ENCODE measurements around the gene PPP1R3F. TPM values are rescaled to one million over a fixed set of nuclear protein-coding genes. Genes with fewer than 3 reads are reported as not detected.
"Not testable (repeated sequence)": the region's sequence is repeated elsewhere in the genome, so short reads cannot be mapped to it uniquely, and the experiment has no call there.

Gene PPP1R3F
- total RNA-seq, 1 donor from 2014 or later = 17.1 TPM

- DNase-seq (ENCODE audit: low spot score in 2 of 2) (no peak), FAIRE-seq (no peak)
These were observed 39.1 kb downstream of the PPP1R3F start for GRCh38 chrX:49308604-49309269.

- DNase-seq (ENCODE audit: low spot score in 2 of 2) (no peak), FAIRE-seq (no peak)
These were observed 39.9 kb downstream of the PPP1R3F start for GRCh38 chrX:49309401-49309981.

DNA sequence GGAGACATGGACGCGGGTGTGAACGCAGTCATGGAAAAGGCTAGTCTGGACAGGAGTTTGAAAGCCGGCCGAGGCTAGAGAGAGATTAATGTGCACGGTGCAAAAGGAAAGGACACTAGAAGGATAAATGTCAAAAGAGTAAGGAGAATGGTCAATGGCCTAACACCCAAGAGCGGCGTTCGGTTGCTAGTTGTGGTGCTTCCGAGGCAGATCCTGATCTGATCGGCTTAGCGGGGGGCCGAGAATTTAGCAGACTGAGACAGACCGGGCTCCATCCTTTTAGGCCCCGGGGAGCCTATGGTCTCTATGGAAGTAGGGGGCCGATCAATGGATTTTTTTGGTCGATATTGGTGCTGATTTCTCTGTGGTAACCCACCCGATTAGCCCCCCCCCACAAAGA lies 40.8 kb downstream of the PPP1R3F start:
- FAIRE-seq = no peak

GRCh38 chrX:49312176-49312575 lies 42.6 kb downstream of the PPP1R3F start:
- no peak for DNase-seq (ENCODE audit: low spot score in 2 of 2)
- FAIRE-seq = no peak

More for the DNA sequence above, 40.8 kb downstream of the PPP1R3F start:
- no peak for DNase-seq (ENCODE audit: low spot score in 2 of 2)

DNA sequence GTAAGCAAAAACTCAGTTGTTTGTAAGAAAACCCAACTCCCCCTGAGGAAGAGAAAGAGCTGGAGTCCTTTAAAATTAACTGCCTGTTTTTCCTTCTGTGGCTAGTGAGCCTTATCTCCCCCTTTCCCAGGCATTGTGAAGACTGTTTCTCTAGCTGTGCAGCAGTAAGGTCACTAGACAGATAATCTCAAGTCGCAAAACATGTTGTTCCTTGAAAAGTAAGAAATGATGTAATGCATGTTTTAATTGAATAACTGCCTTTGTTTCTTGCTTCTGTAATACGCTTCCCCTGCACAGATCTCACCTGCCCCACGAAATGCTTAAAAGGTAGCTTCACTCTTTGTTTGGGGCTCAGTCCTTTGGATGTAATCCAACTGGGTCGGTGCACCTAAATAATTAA lies 46.5 kb downstream of the PPP1R3F start:
- FAIRE-seq = no peak
- no peak for DNase-seq (ENCODE audit: low spot score in 2 of 2)

DNA sequence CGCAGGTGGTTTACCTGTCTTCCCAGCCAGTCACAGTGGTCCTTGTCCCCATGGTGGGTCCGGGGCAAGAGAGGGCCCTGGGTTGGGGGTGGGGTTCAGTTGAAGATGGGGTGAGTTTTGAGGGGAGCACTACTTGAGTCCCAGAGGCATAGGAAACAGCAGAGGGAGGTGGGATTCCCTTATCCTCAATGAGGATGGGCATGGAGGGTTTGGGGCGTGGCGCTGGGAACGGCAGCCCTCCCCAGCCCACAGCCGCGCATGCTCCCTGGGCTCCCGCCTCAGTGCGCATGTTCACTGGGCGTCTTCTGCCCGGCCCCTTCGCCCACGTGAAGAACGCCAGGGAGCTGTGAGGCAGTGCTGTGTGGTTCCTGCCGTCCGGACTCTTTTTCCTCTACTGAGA lies 52.1 kb downstream of the PPP1R3F start, which contains the start of gene GAGE12J:
Gene GAGE12J, plus strand, starts transcription at position 301 of the 400 bp plus-strand sequence. CDS start 1,157 bp downstream, outside the sequence.
- not testable (repeated sequence) for FAIRE-seq; DNase-seq (ENCODE audit: low spot score in 2 of 2)

DNA sequence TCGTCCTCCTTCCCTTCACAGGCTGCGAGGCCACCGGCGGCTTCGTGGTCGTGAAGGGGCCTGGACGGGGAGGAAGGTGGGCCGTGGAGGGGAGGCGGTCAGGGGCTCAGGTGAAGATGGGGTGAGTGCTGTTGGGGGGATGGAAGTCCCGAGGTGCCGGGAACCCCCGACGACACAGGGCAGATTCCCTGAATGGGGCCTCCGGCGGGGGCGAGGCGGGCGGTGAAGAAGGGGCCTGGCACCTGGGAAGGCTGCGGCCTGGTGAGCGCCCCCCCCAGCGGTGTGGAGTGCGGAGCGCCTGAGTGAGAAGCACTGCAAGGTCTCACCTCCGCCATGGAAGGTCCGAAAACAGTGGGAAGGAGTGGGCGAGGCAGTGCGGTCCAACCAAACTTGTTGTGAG lies 52.7 kb downstream of the PPP1R3F start:
- not testable (repeated sequence) for DNase-seq (ENCODE audit: low spot score in 2 of 2); FAIRE-seq

DNA sequence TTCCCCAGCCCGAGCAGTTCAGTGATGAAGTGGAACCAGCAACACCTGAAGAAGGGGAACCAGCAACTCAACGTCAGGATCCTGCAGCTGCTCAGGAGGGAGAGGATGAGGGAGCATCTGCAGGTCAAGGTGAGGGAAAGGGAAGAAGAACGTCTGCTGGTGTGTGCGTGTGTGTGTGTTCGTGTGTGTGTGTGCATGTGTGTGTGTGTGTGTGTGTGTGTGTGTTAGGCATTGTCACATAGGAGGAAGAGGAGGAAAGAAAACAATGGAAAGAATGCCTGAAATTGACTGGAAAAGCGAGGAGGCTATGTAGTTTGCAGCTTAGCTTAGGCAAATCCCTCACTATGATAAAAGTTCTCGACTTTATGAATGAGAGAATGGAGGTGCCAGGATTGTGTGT lies 54.1 kb downstream of the PPP1R3F start:
- FAIRE-seq; DNase-seq (ENCODE audit: low spot score in 2 of 2): not testable (repeated sequence)

DNA sequence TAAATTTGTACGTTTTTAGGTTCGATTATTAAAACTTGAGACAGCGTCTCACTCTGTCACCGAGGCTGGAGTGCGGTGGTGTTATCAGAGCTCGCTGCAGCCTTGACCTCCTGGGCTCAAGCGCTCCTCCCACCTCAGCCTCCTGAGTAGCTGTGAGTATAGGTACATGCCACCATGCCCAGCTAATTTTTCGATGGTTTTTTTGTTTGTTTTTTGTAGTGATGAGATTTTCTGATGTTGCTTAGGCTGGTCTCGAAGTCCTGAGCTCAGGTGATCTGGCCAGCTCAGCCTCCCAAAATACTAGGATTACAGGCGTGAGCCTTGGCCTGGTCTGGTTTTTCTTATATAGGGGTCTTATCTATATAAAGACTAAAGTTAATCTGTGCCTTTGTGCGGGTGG lies 60.8 kb downstream of the PPP1R3F start:
- not testable (repeated sequence) for DNase-seq (ENCODE audit: low spot score in 2 of 2); FAIRE-seq

DNA sequence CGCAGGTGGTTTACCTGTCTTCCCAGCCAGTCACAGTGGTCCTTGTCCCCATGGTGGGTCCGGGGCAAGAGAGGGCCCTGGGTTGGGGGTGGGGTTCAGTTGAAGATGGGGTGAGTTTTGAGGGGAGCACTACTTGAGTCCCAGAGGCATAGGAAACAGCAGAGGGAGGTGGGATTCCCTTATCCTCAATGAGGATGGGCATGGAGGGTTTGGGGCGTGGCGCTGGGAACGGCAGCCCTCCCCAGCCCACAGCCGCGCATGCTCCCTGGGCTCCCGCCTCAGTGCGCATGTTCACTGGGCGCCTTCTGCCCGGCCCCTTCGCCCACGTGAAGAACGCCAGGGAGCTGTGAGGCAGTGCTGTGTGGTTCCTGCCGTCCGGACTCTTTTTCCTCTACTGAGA lies 61.7 kb downstream of the PPP1R3F start, which contains the start of gene GAGE13:
Gene GAGE13, plus strand, starts transcription at position 301 of the 400 bp plus-strand sequence. CDS start 1,156 bp downstream, outside the sequence.
- not testable (repeated sequence) for FAIRE-seq

DNA sequence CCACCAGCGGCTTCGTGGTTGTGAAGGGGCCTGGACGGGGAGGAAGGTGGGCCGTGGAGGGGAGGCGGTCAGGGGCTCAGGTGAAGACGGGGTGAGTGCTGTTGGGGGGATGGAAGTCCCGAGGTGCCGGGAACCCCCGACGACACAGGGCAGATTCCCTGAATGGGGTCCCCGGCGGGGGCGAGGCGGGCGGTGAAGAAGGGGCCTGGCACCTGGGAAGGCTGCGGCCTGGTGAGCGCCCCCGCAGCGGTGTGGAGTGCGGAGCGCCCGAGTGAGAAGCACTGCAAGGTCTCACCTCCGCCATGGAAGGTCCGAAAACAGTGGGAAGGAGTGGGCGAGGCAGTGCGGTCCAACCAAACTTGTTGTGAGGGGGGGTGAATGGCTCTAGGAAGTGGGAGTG lies 62.2 kb downstream of the PPP1R3F start:
- DNase-seq (ENCODE audit: low spot score in 2 of 2); FAIRE-seq: not testable (repeated sequence)

More for the DNA sequence above, 61.7 kb downstream of the PPP1R3F start, which contains the start of gene GAGE13:
- not testable (repeated sequence) for DNase-seq (ENCODE audit: low spot score in 2 of 2)

Other genes with a start within 250 kb of the PPP1R3F start
- gene TFE3, start 226.4 kb upstream of the PPP1R3F start, total RNA-seq = 8.6 TPM
- gene CCDC120, start 210.8 kb upstream of the PPP1R3F start, total RNA-seq = 1.6 TPM
- 6.1 TPM for gene PRAF2, start 195.8 kb upstream of the PPP1R3F start, total RNA-seq
- 24.5 TPM for gene WDR45, start 189.9 kb upstream of the PPP1R3F start, total RNA-seq
- gene GPKOW, start 146.1 kb upstream of the PPP1R3F start, total RNA-seq = 16.3 TPM
- gene MAGIX, start 107.0 kb upstream of the PPP1R3F start, total RNA-seq = 2.4 TPM
- 0.82 TPM for gene PLP2, start 97.9 kb upstream of the PPP1R3F start, total RNA-seq
- under 0.01 TPM for gene PRICKLE3, start 83.4 kb upstream of the PPP1R3F start, total RNA-seq
- gene SYP, start 69.6 kb upstream of the PPP1R3F start, total RNA-seq = 151 TPM
- under 0.01 TPM for gene CACNA1F, start 36.5 kb upstream of the PPP1R3F start, total RNA-seq
- gene CCDC22, start 34.3 kb upstream of the PPP1R3F start, total RNA-seq = 3.7 TPM
- not detected for gene FOXP3, start 5.1 kb upstream of the PPP1R3F start, total RNA-seq
- gene GAGE10, start 33.9 kb downstream of the PPP1R3F start, total RNA-seq = not detected
- gene GAGE12J, start 52.2 kb downstream of the PPP1R3F start, total RNA-seq = not detected
- not detected for gene GAGE13, start 61.8 kb downstream of the PPP1R3F start, total RNA-seq

All from frontal cortex (tissue), 4 donors.